K562 (cell line): ENCODE measurements around the gene COPA. TPM values are rescaled to one million over a fixed set of nuclear protein-coding genes. Genes with fewer than 3 reads are reported as not detected.

Experiments used
- BHLHE40 ChIP-seq: IDR thresholded peaks from 2 replicates; pipeline ENCODE4 v1.6.1; 2011; ENCODE audit warnings: low read length, improper control_type of control experiment
- BMI1 ChIP-seq: fragments of 150-350 bp; IDR thresholded peaks from 2 replicates; pipeline ENCODE4 v1.6.1; 2014; ENCODE audit warnings: low read length
- CAMTA2 ChIP-seq: fragments of 250-450 bp; sonication (Bioruptor Pico); conservative IDR thresholded peaks from 2 replicates; pipeline ENCODE4 v1.5.1; 2022
- CC2D1A ChIP-seq: fragments of 450-650 bp; IDR thresholded peaks from 2 replicates; pipeline ENCODE4 v1.6.1; 2017; ENCODE audit warnings: mild to moderate bottlenecking
- KDM1A ChIP-seq, 2 experiments: fragments of 450-650 bp; IDR thresholded peaks; 2 replicates each; pipeline ENCODE4 v1.6.1; 2016; ENCODE audit warnings: mild to moderate bottlenecking in 2 of 2
- MAFF ChIP-seq: IDR thresholded peaks from 2 replicates; pipeline ENCODE4 v1.6.1; 2012; ENCODE audit warnings: low read length, improper control_type of control experiment
- MYC ChIP-seq, 2 experiments: fragments of 250-450 bp in 1 of 2; sonication (Bioruptor Pico) in 1 of 2; IDR thresholded peaks; 2 replicates each; pipeline versions ENCODE4 v1.5.1 to v1.6.1; 2012 to 2021; ENCODE audit warnings: low read depth in 2 of 2, borderline replicate concordance in 1 of 2, improper control_type of control experiment in 1 of 2, low read length in 1 of 2, mild to moderate bottlenecking in 1 of 2, moderate library complexity in 1 of 2
- POLR2AphosphoS5 ChIP-seq: IDR thresholded peaks from 2 replicates; pipeline ENCODE4 v1.6.1; 2011; ENCODE audit warnings: mild to moderate bottlenecking, low read depth, low read length, moderate library complexity; ENCODE audit not compliant: control insufficient read depth, insufficient read depth
- SMARCE1 ChIP-seq: fragments of 450-650 bp; IDR thresholded peaks from 2 replicates; pipeline ENCODE4 v1.7.1; 2016; ENCODE audit warnings: mild to moderate bottlenecking
- ZKSCAN8 ChIP-seq: fragments of 200-800 bp; sonication (Bioruptor generic); IDR thresholded peaks from 2 replicates; pipeline ENCODE4 v1.6.1; 2016; ENCODE audit warnings: missing genetic modification characterization, missing compliant biosample characterization
- polyA plus RNA-seq, 8 experiments: library from polyadenylated mRNA; depleted of rRNA in 4 of 8; stranded (reverse) in 5 of 8; unstranded in 3 of 8; fragments of >200 nt; fragmentation: Nextera tagmentation in 2 of 8; fragmentation: Illumina TruSeq in 1 of 8; extraction: Ambion mirVana in 2 of 8; extraction: Trizol in 1 of 8; gene quantifications; 2 replicates each; pipeline versions ENCODE4 v1.2.1 to v1.2.3, GENCODE V29; 2011 to 2014; ENCODE audit warnings: inconsistent platforms in 1 of 8, missing spikeins in 1 of 8
- total RNA-seq, 7 experiments: library from RNA; depleted of rRNA in 6 of 7; stranded (reverse); fragments of >200 nt in 6 of 7; fragmentation: Illumina TruSeq in 2 of 7; extraction: Trizol in 2 of 7; gene quantifications; 2 replicates each; pipeline versions ENCODE4 v1.2.1 to v1.2.3, GENCODE V29; 2011 to 2021; ENCODE audit warnings: low replicate concordance in 1 of 7
- TF ChIP-seq, protein P1 (sequence below), 2 experiments: fragments of 450-650 bp; formaldehyde crosslinking in 1 of 2; IDR thresholded peaks; 2 replicates each; pipeline versions ENCODE4 v1.4.0 to v1.6.1; 2014 to 2020; ENCODE audit warnings: mild to moderate bottlenecking in 2 of 2, borderline replicate concordance in 1 of 2, low read depth in 1 of 2
- TF ChIP-seq, protein P2 (sequence below): sonication (generic); formaldehyde crosslinking; IDR thresholded peaks from 2 replicates; pipeline ENCODE4 v1.8.1; 2022; ENCODE audit warnings: missing genetic modification reagents
- TF ChIP-seq, protein P3 (sequence below): fragments of 450-650 bp; IDR thresholded peaks from 2 replicates; pipeline ENCODE4 v1.6.1; 2016; ENCODE audit warnings: mild to moderate bottlenecking

COPA gene
- total and polyA plus RNA-seq, 9 of the 15 experiments (the other 6 are each of a cell fraction or from before 2014, with no cell fraction given), result 49.8 to 222 (median 110) TPM

DNA sequence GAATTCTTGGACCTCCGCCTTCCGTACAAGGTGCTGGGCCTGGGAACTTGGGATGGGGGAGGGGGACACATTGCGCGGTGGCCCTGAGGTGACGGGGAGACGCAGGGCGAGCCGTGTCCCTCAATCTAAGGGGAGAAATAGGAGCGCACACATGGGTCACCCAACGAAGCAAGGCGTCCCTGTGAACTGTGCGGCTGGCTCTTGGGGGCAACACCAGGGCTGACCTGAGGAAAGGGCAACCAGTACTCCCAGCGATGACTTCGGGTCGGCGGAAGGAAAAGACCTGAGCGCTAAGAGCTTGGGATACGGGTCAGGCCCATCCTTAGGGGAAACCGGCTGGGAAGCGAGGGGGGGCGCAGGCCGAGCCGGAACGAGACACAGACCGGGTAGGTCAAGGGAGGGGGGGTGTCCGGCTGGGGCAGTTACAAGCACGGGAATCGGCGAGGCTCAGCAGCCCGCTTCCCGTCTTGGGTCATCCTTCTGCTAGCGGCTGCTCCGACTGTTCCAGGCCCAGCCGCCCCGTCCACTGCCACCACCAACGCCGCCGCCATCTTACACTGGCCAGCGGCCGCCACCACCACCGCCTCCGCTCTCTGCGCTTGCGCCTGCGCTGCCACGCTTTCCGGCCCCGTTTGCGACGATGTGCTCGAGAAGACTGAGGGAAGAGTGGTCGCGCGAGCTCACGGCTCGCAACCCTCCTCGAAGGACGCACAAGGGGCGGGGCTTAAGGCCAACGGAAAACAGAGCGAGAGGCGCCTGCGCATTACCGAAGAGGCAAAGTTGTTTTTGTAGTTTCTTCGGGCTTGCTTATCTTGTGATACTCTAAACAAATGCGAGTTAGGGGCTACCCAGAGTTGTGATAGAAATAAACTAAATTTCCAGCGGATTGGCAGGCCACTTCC, 80.9 kb downstream of the COPA start, which contains the start of gene DCAF8 (continued):
- TF ChIP-seq, protein P1, sequence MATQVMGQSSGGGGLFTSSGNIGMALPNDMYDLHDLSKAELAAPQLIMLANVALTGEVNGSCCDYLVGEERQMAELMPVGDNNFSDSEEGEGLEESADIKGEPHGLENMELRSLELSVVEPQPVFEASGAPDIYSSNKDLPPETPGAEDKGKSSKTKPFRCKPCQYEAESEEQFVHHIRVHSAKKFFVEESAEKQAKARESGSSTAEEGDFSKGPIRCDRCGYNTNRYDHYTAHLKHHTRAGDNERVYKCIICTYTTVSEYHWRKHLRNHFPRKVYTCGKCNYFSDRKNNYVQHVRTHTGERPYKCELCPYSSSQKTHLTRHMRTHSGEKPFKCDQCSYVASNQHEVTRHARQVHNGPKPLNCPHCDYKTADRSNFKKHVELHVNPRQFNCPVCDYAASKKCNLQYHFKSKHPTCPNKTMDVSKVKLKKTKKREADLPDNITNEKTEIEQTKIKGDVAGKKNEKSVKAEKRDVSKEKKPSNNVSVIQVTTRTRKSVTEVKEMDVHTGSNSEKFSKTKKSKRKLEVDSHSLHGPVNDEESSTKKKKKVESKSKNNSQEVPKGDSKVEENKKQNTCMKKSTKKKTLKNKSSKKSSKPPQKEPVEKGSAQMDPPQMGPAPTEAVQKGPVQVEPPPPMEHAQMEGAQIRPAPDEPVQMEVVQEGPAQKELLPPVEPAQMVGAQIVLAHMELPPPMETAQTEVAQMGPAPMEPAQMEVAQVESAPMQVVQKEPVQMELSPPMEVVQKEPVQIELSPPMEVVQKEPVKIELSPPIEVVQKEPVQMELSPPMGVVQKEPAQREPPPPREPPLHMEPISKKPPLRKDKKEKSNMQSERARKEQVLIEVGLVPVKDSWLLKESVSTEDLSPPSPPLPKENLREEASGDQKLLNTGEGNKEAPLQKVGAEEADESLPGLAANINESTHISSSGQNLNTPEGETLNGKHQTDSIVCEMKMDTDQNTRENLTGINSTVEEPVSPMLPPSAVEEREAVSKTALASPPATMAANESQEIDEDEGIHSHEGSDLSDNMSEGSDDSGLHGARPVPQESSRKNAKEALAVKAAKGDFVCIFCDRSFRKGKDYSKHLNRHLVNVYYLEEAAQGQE (IDR thresholded peaks at IDR 0.05; ENCODE audit: borderline replicate concordance), result no peak
- TF ChIP-seq, protein P1 (CRISPR knock-in tag; IDR thresholded peaks at IDR 0.05; ENCODE audit: low read depth), result no peak; the same call in 1 of the 2 replicates
- TF ChIP-seq, protein P2, sequence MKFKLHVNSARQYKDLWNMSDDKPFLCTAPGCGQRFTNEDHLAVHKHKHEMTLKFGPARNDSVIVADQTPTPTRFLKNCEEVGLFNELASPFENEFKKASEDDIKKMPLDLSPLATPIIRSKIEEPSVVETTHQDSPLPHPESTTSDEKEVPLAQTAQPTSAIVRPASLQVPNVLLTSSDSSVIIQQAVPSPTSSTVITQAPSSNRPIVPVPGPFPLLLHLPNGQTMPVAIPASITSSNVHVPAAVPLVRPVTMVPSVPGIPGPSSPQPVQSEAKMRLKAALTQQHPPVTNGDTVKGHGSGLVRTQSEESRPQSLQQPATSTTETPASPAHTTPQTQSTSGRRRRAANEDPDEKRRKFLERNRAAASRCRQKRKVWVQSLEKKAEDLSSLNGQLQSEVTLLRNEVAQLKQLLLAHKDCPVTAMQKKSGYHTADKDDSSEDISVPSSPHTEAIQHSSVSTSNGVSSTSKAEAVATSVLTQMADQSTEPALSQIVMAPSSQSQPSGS (CRISPR knock-in tag), result no peak
- no peak; the same call in 1 of the 2 replicates for TF ChIP-seq SMARCE1
- TF ChIP-seq POLR2AphosphoS5, result peak; percentile 93
- TF ChIP-seq BHLHE40, result peak; percentile 45; the same call in 1 of the 2 replicates
- TF ChIP-seq CAMTA2, result no peak
- TF ChIP-seq, protein P3, sequence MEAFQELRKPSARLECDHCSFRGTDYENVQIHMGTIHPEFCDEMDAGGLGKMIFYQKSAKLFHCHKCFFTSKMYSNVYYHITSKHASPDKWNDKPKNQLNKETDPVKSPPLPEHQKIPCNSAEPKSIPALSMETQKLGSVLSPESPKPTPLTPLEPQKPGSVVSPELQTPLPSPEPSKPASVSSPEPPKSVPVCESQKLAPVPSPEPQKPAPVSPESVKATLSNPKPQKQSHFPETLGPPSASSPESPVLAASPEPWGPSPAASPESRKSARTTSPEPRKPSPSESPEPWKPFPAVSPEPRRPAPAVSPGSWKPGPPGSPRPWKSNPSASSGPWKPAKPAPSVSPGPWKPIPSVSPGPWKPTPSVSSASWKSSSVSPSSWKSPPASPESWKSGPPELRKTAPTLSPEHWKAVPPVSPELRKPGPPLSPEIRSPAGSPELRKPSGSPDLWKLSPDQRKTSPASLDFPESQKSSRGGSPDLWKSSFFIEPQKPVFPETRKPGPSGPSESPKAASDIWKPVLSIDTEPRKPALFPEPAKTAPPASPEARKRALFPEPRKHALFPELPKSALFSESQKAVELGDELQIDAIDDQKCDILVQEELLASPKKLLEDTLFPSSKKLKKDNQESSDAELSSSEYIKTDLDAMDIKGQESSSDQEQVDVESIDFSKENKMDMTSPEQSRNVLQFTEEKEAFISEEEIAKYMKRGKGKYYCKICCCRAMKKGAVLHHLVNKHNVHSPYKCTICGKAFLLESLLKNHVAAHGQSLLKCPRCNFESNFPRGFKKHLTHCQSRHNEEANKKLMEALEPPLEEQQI, result no peak
- TF ChIP-seq CC2D1A, result peak; percentile 51; the same call in 1 of the 2 replicates
- TF ChIP-seq BMI1, result no peak
- TF ChIP-seq MYC (IDR thresholded peaks at IDR 0.05; ENCODE audit: low read depth, low read length), result peak; percentile 54
- TF ChIP-seq MYC (CRISPR knock-in tag; IDR thresholded peaks at IDR 0.05; ENCODE audit: borderline replicate concordance, low read depth), result peak; percentile 80; the same call in 1 of the 2 replicates
- TF ChIP-seq KDM1A (IDR thresholded peaks at IDR 0.05), result no peak
- no peak for TF ChIP-seq MAFF
- no peak for TF ChIP-seq ZKSCAN8
